SU-DHL-6 (cell line): ENCODE measurements around the gene RECQL5.

Experiments used
- CTCF ChIP-seq: fragments of 200-600 bp; sonication (generic); IDR thresholded peaks from one replicate; pipeline ENCODE4 v1.5.1; 2017; ENCODE audit warnings: antibody characterized with exemption, mild to moderate bottlenecking, low read length, moderate library complexity; ENCODE audit not compliant: insufficient read depth, poor library complexity, severe bottlenecking
- EZH2phosphoT487 ChIP-seq: fragments of 200-600 bp; sonication (generic), shearing (Covaris generic); conservative IDR thresholded peaks from 2 replicates; pipeline ENCODE4 v1.6.1; 2018; ENCODE audit warnings: mild to moderate bottlenecking, antibody characterized with exemption, low read length, moderate library complexity, mixed read lengths

GRCh38 chr17:75604034-75604695 lies 62.8 kb downstream of the RECQL5 start:
- TF ChIP-seq CTCF (no peak), EZH2phosphoT487 (no peak)
